H1 (cell line): Measurements from ENCODE around the gene SLC35E3.

Source experiments
- CBX8 ChIP-seq: fragments of 300-800, 300-1000 bp; sonication (generic); IDR thresholded peaks from 2 replicates; pipeline ENCODE4 v1.7.1; 2016; ENCODE audit warnings: low read depth, low read length, borderline replicate concordance
- CEBPB ChIP-seq: IDR thresholded peaks from 2 replicates; pipeline ENCODE4 v1.6.1; 2012; ENCODE audit warnings: low read depth, low read length
- CTCF ChIP-seq, 3 experiments: IDR thresholded peaks; 1 replicate in 2 of 3; 2 replicates in 1 of 3; pipeline versions ENCODE4 v1.5.1 to v1.6.1; 2011; ENCODE audit warnings: low read length in 3 of 3, mild to moderate bottlenecking in 3 of 3, inconsistent platforms in 2 of 3, low read depth in 1 of 3, moderate library complexity in 1 of 3; ENCODE audit not compliant: insufficient read depth in 1 of 3; ENCODE audit errors: control extremely low read depth in 1 of 3
- EP300 ChIP-seq, 2 experiments: IDR thresholded peaks; 1 replicate in 1 of 2; 2 replicates in 1 of 2; pipeline ENCODE4 v1.6.1; 2011 to 2012; ENCODE audit warnings: low read depth in 2 of 2, low read length in 2 of 2, mild to moderate bottlenecking in 2 of 2, borderline replicate concordance in 1 of 2, inconsistent platforms in 1 of 2, moderate library complexity in 1 of 2
- EZH2 ChIP-seq: fragments of 200-600 bp; sonication (generic); IDR thresholded peaks from 2 replicates; pipeline ENCODE4 v1.7.1; 2012; ENCODE audit warnings: low read depth, mild to moderate bottlenecking, moderate library complexity, low read length, inconsistent platforms; ENCODE audit not compliant: severe bottlenecking
- GTF2F1 ChIP-seq: IDR thresholded peaks from 2 replicates; pipeline ENCODE4 v1.6.1; 2012; ENCODE audit warnings: low read depth, low read length, improper control_type of control experiment, borderline replicate concordance
- JUND ChIP-seq: IDR thresholded peaks from 2 replicates; pipeline ENCODE4 v1.6.1; 2011; ENCODE audit warnings: mild to moderate bottlenecking, improper control_type of control experiment, low read length
- MAX ChIP-seq: IDR thresholded peaks from 2 replicates; pipeline ENCODE4 v1.6.1; 2012; ENCODE audit warnings: inconsistent platforms
- SIN3A ChIP-seq, 2 experiments: IDR thresholded peaks in 1 of 2; conservative IDR thresholded peaks in 1 of 2; 2 replicates each; pipeline ENCODE4 v1.6.1; 2011 to 2012; ENCODE audit warnings: low read length in 2 of 2, improper control_type of control experiment in 1 of 2, low read depth in 1 of 2, mild to moderate bottlenecking in 1 of 2
- SIRT6 ChIP-seq: IDR thresholded peaks from one replicate; pipeline ENCODE4 v1.7.1; 2012; ENCODE audit warnings: low read length, inconsistent platforms
- SRF ChIP-seq: IDR thresholded peaks from 2 replicates; pipeline ENCODE4 v1.6.1; 2011; ENCODE audit warnings: mild to moderate bottlenecking, low read depth, low read length, moderate library complexity

- TF ChIP-seq SRF, result no peak
- no peak for TF ChIP-seq MAX
- TF ChIP-seq JUND, result no peak
- TF ChIP-seq EZH2, result no peak
- TF ChIP-seq CTCF (IDR thresholded peaks at IDR 0.05; ENCODE audit: control extremely low read depth in 1 of 3, insufficient read depth in 1 of 3, low read depth in 1 of 3, low read length in 3 of 3), result no peak
- TF ChIP-seq CEBPB, result no peak
- no peak for TF ChIP-seq EP300 (IDR thresholded peaks at IDR 0.05; ENCODE audit: borderline replicate concordance in 1 of 2, low read depth in 2 of 2, low read length in 2 of 2)
- TF ChIP-seq GTF2F1, result no peak
- no peak for TF ChIP-seq CBX8
- no peak for TF ChIP-seq SIN3A (conservative IDR thresholded peaks at IDR 0.05 in 1 of 2, IDR thresholded peaks at IDR 0.05 in 1 of 2; ENCODE audit: low read depth in 1 of 2, low read length in 2 of 2)
- no peak for TF ChIP-seq SIRT6
These were observed 16.7 kb downstream of the SLC35E3 start for GRCh38 chr12:68762691-68763090.
